IgD-negative memory B cell (primary cell): ENCODE measurements around the gene RFX8. TPM values are rescaled to one million over a fixed set of nuclear protein-coding genes. Genes with fewer than 3 reads are reported as not detected.

Experiments used
- H3K27ac Mint-ChIP-seq, 3 donors: one replicate each; pipeline ENCODE4 v1.8.0; 2020 to 2022; ENCODE audit warnings: mild to moderate bottlenecking in 3 of 3, mixed read lengths in 3 of 3, moderate library complexity in 1 of 3
- H3K27me3 Mint-ChIP-seq: one replicate; pipeline ENCODE4 v1.8.0; 2021; ENCODE audit warnings: mixed read lengths
- H3K36me3 Mint-ChIP-seq: one replicate; pipeline ENCODE4 v1.8.0; 2020; ENCODE audit warnings: mild to moderate bottlenecking, mixed read lengths
- H3K4me1 Mint-ChIP-seq, 3 donors: one replicate each; pipeline ENCODE4 v1.8.0; 2020 to 2022; ENCODE audit warnings: mixed read lengths in 3 of 3, mild to moderate bottlenecking in 1 of 3
- H3K4me3 Mint-ChIP-seq, 4 donors: one replicate each; pipeline ENCODE4 v1.8.0; 2020 to 2022; ENCODE audit warnings: mild to moderate bottlenecking in 4 of 4, mixed read lengths in 4 of 4, moderate library complexity in 3 of 4
- H3K9me3 Mint-ChIP-seq, 3 donors: one replicate each; pipeline ENCODE4 v1.8.0; 2020 to 2021; ENCODE audit warnings: mixed read lengths in 3 of 3, mild to moderate bottlenecking in 1 of 3
- polyA plus RNA-seq: library from polyadenylated mRNA; unstranded; fragments of 300-500 nt; fragmentation: Illumina TruSeq; gene quantifications from one replicate; pipeline ENCODE4 v1.2.3, GENCODE V29; 2021

Gene RFX8
- polyA plus RNA-seq, 1 donor from 2014 or later, result not detected

GRCh38 chr2:101419096-101419663 lies 55.7 kb downstream of the RFX8 start:
- peaks cover 0 to 9% (median 0%) of the 10 kb centered on the region in 3 donors for H3K9me3 Mint-ChIP-seq
- H3K4me1 Mint-ChIP-seq, result peaks cover 0 to 2% (median 0%) of the 10 kb centered on the region in 3 donors
- H3K27me3 Mint-ChIP-seq, result peaks cover 9% of the 10 kb centered on the region
- H3K36me3 Mint-ChIP-seq, result no peaks in the 10 kb centered on the region
- H3K27ac Mint-ChIP-seq, result no peak overlapping the region
- no peak overlapping the region for H3K4me3 Mint-ChIP-seq

GRCh38 chr2:101418460-101419095 lies 56.3 kb downstream of the RFX8 start:
- Mint-ChIP-seq H3K36me3 (no peaks in the 10 kb centered on the region), H3K4me3 (no peak overlapping the region), H3K4me1 (peaks cover 0 to 2% (median 0%) of the 10 kb centered on the region in 3 donors), H3K27me3 (peaks cover 6% of the 10 kb centered on the region), H3K9me3 (peaks cover 0 to 9% (median 0%) of the 10 kb centered on the region in 3 donors), H3K27ac (no peak overlapping the region)

DNA sequence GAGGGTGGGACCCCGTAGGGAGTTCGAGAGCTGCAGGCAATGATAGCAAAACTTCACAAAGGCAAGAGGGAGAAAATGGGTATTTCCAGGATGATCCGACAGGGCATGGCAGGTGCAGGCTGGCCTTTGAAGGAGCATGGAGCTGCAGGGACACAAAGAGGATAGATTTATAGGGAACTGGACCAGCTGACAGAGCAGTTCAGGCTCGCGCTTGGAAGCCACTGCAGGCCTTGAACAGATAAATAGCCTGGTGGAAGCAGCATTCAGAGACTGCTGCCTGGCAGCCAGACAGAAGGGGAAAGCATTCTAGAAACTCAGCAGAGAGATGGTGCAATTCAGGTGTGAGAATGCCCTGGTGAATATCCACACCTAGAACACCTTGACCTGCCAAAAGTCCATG lies 58.3 kb downstream of the RFX8 start:
- Mint-ChIP-seq H3K9me3 (peaks cover 0 to 9% (median 0%) of the 10 kb centered on the region in 3 donors), H3K4me3 (no peak overlapping the region), H3K36me3 (no peaks in the 10 kb centered on the region), H3K27me3 (peaks cover 6% of the 10 kb centered on the region), H3K4me1 (peaks cover 0 to 2% (median 0%) of the 10 kb centered on the region in 3 donors), H3K27ac (no peak overlapping the region)

DNA sequence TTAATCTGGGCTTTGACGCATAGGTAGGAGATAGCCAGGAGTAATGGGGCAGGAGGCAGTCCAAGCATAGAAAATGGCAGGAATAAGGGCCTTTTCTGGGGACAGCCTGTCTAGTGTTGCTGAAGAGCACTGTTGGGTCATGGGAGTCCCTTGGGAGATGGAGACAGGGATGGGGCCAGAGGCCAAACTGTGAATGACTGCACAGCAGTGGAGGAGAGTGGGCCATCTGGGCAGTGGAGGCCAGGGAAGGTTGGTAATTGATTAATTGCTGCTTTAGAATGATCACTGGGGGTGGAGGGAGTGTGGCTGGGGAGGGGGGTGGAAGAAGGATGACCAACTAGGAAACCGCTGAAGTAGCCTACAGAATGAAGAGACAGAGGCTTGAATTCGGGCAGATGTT lies 59.0 kb downstream of the RFX8 start:
- Mint-ChIP-seq H3K4me1 (peaks cover 0 to 2% (median 0%) of the 10 kb centered on the region in 3 donors), H3K4me3 (peak overlapping the region in 1 of 4 donors; percentile 18), H3K27me3 (peaks cover 6% of the 10 kb centered on the region), H3K36me3 (no peaks in the 10 kb centered on the region), H3K27ac (no peak overlapping the region), H3K9me3 (peaks cover 0 to 9% (median 0%) of the 10 kb centered on the region in 3 donors)

- H3K36me3 Mint-ChIP-seq, result no peaks in the 10 kb centered on the region
- peaks cover 0 to 4% (median 0%) of the 10 kb centered on the region in 3 donors for H3K4me1 Mint-ChIP-seq
- H3K27ac Mint-ChIP-seq, result no peak overlapping the region
- H3K27me3 Mint-ChIP-seq, result peaks cover 5% of the 10 kb centered on the region
- peak overlapping the region in 1 of 4 donors; percentile 7 for H3K4me3 Mint-ChIP-seq
- peaks cover 0 to 9% (median 0%) of the 10 kb centered on the region in 3 donors for H3K9me3 Mint-ChIP-seq
These were observed 59.7 kb downstream of the RFX8 start for GRCh38 chr2:101415220-101415619.

DNA sequence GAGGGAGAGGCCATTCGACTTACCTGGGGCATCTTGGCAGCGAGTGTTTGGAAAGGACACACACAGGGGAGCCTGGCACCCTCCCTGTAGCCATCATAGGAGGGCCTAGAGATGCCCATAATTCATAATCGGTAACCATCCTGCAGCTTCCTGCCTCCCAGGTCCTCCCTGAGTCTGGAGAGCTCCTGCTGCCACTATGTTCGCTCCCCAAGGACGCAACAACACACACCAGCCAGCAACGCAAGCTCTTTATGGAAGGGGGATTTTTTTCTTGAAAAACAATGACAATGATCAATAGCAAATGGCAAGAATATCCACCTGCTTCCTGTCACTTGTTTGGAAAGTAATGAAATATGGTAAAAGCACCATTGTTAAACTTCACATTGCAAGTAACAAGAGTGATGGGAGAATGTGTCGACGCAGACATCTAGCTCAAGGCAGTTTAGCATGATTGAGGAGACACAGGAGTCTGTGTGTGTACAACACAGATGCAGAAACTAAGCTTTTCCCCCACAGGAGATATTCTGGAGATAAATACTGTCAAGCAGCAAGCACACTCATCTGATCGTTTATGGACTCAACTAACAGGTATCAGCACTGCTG lies 62.7 kb downstream of the RFX8 start:
- Mint-ChIP-seq H3K36me3 (no peaks in the 10 kb centered on the region), H3K27me3 (peaks cover 5% of the 10 kb centered on the region), H3K9me3 (peaks cover 0 to 9% (median 0%) of the 10 kb centered on the region in 3 donors), H3K4me3 (no peak overlapping the region), H3K4me1 (peaks cover 0 to 2% (median 0%) of the 10 kb centered on the region in 3 donors), H3K27ac (no peak overlapping the region)

- Mint-ChIP-seq H3K4me3 (no peak overlapping the region), H3K36me3 (no peaks in the 10 kb centered on the region), H3K4me1 (peaks cover 2 to 6% (median 3%) of the 10 kb centered on the region in 3 donors), H3K27ac (no peak overlapping the region), H3K27me3 (peaks cover 5% of the 10 kb centered on the region), H3K9me3 (peaks cover 0 to 9% (median 0%) of the 10 kb centered on the region in 3 donors)
These were observed 64.2 kb downstream of the RFX8 start for GRCh38 chr2:101410746-101411145.

GRCh38 chr2:101410114-101410513 lies 64.8 kb downstream of the RFX8 start:
- Mint-ChIP-seq H3K4me3 (no peak overlapping the region), H3K36me3 (no peaks in the 10 kb centered on the region), H3K27me3 (peaks cover 2% of the 10 kb centered on the region), H3K4me1 (peaks cover 6 to 12% (median 9%) of the 10 kb centered on the region in 3 donors), H3K9me3 (peaks cover 0 to 6% (median 0%) of the 10 kb centered on the region in 3 donors), H3K27ac (no peak overlapping the region)

DNA sequence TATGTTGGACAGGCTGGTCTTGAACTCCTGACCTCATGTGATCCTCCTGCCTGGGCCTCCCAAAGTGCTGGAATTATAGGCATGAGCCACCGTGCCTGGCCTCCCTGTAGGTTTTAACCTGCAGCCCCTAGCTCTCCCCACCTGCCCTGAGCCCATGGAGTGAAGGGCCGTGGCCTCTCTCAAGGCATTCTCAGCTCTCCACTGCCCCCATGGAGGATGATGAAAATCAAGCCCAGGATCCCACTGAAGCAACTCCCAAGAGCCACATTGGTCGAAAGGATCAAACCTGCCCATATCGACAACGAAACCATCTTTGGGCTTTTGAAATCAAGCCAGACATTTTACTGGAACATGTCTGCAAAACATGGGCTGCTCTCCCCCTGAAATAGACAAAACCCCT lies 65.2 kb downstream of the RFX8 start:
- Mint-ChIP-seq H3K36me3 (no peaks in the 10 kb centered on the region), H3K27ac (no peak overlapping the region), H3K27me3 (peaks cover 2% of the 10 kb centered on the region), H3K4me3 (no peak overlapping the region), H3K4me1 (peaks cover 6 to 12% (median 9%) of the 10 kb centered on the region in 3 donors), H3K9me3 (peaks cover 0 to 2% (median 0%) of the 10 kb centered on the region in 3 donors)

GRCh38 chr2:101408925-101409324 lies 66.0 kb downstream of the RFX8 start:
- H3K9me3 Mint-ChIP-seq, result no peaks in the 10 kb centered on the region
- peaks cover 2% of the 10 kb centered on the region for H3K27me3 Mint-ChIP-seq
- no peak overlapping the region for H3K27ac Mint-ChIP-seq
- H3K4me1 Mint-ChIP-seq, result peaks cover 9 to 12% (median 9%) of the 10 kb centered on the region in 3 donors
- H3K36me3 Mint-ChIP-seq, result no peaks in the 10 kb centered on the region
- H3K4me3 Mint-ChIP-seq, result no peak overlapping the region

DNA sequence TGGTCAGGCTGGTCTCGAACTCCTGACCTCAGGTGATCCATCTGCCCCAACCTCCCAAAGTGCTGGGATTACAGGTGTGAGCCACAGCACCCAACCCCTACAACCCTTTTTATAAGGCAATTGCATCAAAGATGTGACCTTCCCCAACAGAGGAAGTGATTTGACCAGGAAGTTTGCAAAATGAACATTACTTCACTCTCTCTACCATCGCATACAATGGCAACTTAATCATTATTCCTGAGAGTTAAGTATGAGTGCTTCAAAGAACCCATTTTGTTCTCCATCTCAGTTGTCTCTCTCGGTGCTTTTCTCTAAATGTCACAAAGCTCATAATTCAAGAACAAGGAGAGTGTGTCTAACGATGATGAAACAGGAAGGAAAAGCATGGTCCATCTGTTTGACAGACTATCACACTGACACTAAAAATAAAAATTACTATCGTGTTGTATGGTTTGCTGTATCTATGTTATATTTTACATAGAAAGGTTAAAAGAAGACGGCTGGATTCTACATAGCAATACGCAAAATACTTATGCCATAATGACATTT lies 69.5 kb downstream of the RFX8 start:
- H3K36me3 Mint-ChIP-seq, result no peaks in the 10 kb centered on the region
- H3K4me1 Mint-ChIP-seq, result peaks cover 24 to 31% (median 28%) of the 10 kb centered on the region in 3 donors
- peaks cover 2% of the 10 kb centered on the region for H3K27me3 Mint-ChIP-seq
- no peak overlapping the region for H3K27ac Mint-ChIP-seq
- H3K4me3 Mint-ChIP-seq, result peak overlapping the region in 1 of 4 donors; percentile 1
- no peaks in the 10 kb centered on the region for H3K9me3 Mint-ChIP-seq

GRCh38 chr2:101403745-101404144 lies 71.2 kb downstream of the RFX8 start:
- Mint-ChIP-seq H3K4me1 (peaks cover 40 to 43% (median 42%) of the 10 kb centered on the region in 3 donors), H3K9me3 (no peaks in the 10 kb centered on the region), H3K36me3 (peaks cover 1% of the 10 kb centered on the region), H3K4me3 (no peak overlapping the region), H3K27me3 (peaks cover 6% of the 10 kb centered on the region), H3K27ac (no peak overlapping the region)

GRCh38 chr2:101402630-101403029 lies 72.3 kb downstream of the RFX8 start:
- H3K27ac Mint-ChIP-seq, result no peak overlapping the region

GRCh38 chr2:101401906-101402305 lies 73.0 kb downstream of the RFX8 start:
- Mint-ChIP-seq H3K27me3 (peaks cover 6% of the 10 kb centered on the region), H3K36me3 (peaks cover 1% of the 10 kb centered on the region), H3K4me3 (peak overlapping the region in 1 of 4 donors; percentile 89), H3K9me3 (no peaks in the 10 kb centered on the region), H3K4me1 (peaks cover 41 to 43% (median 42%) of the 10 kb centered on the region in 3 donors), H3K27ac (peak overlapping the region in 2 of 3 donors; percentile 6 to 61)

More at GRCh38 chr2:101402630-101403029, 72.3 kb downstream of the RFX8 start:
- no peaks in the 10 kb centered on the region for H3K9me3 Mint-ChIP-seq
- peaks cover 1% of the 10 kb centered on the region for H3K36me3 Mint-ChIP-seq
- H3K27me3 Mint-ChIP-seq, result peaks cover 7% of the 10 kb centered on the region
- no peak overlapping the region for H3K4me3 Mint-ChIP-seq
- peaks cover 40 to 43% (median 42%) of the 10 kb centered on the region in 3 donors for H3K4me1 Mint-ChIP-seq

DNA sequence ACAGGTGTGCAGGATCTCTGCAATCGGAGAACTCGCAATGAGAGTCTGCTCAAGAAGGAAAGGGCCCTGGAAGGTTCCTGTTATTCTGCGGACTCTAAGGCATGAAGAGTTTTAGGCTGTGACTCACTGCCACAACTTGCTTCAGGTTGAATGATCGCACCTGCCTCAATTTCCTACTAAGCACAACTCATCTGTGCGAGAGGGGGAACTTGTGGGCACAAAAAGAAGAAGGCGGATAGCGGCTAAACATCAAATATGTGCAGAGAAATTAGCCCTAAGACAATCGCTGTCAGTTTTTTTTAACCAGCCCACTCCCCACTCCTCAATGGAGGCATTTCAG lies 73.6 kb downstream of the RFX8 start:
- H3K27me3 Mint-ChIP-seq, result peaks cover 6% of the 10 kb centered on the region
- H3K27ac Mint-ChIP-seq, result peak overlapping the region; percentile 6 to 72 (median 61)
- H3K9me3 Mint-ChIP-seq, result no peaks in the 10 kb centered on the region
- peak overlapping the region in 3 of 4 donors; percentile 35 to 89 (median 84) for H3K4me3 Mint-ChIP-seq
- H3K36me3 Mint-ChIP-seq, result peaks cover 1% of the 10 kb centered on the region
- H3K4me1 Mint-ChIP-seq, result peaks cover 41 to 43% (median 42%) of the 10 kb centered on the region in 3 donors
